Islet precursor cell (in vitro differentiated cells): ENCODE results near the gene ZER1.
"Not testable (repeated sequence)": the region's sequence is repeated elsewhere in the genome, so short reads cannot be mapped to it uniquely, and the experiment has no call there.

Experiments used
- DNase-seq: peaks from one replicate; pipeline ENCODE4 v3.0.0-alpha.2; 2018

The ZER1 gene

DNA sequence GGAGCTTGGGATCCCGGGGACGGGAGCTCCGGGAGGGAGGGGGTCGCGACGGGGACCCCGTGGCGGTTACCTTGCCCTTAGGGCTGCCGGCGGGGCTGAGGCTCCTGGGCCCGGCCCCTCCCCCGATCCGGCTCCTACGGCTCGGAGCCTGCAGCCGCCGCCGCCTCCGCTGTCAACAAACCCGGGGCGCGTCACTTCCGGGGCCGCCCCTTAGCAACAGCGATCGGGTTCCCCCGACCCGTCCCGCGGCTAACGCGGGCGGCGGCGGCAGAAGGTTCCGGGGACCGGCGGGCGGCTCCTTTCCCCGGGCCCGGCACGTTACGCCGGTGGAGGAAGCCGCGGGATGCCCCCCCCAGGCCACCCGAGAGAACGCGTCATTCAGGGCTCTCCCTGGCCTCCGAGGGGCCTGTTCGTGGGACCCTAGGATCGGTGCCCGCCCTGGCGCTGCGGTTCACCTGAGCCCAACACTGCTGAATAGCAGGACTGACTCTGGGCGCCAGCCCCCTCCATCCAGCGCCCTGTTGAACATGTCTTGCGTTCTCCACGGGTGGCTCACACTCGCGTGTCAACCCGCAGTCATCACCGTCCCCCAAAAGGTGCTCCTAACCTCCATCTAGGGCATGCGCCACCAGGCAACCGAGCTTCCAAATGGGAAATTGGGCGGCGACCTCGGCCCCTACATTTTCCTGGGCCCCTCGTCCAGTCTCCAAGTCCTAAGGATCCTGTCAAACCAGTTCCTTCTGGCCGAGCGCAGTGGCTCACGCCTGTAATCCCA is at the start of gene ZER1:
Gene ZER1, minus strand, starts transcription at position 183 of the 775 bp plus-strand sequence. CDS start 16,362 bp downstream, outside the sequence.
- peak; percentile 93 for DNase-seq

DNA sequence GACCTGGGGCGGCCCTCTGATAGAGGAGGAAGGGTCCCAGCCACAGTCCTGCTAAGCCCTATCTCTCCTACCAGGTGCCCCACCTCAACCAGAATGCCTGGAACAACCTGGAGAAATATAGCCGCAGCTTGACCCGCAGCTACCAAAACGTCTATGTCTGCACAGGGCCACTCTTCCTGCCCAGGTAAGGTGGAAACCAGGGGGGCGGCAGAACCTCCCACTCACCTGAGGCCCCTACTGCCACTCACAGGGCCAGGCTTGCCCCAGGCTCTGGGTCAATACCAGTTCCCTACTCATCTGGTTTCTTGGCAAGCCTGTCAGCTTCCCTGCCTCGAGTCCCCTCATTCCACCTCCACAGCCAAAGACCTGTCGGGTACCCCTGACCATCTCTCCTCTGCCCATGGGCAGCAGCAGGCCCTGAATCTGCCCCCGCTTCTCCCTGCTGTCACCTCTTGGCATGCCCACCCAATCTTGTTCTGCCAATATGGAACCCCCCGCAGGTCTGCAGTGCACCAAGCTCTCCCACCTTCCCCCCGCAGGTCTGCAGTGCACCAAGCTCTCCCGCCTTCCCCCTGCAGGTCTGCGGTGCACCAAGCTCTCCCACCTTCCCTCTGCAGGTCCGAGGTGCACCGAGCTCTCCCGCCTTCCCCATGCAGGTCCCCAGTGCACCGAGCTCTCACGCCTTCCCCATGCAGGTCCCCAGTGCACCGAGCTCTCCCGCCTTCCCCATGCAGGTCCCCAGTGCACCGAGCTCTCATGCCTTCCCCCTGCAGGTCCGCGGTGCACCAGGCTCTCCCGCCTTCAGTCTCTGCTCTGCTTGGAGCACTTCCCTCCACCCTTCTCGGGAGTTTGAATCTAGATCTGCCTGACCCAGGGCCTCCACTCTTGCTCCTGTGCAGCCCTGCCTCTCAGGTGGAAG is 49.2 kb upstream of the ZER1 start:
- DNase-seq = no peak

GRCh38 chr9:128819716-128820664 is 48.3 kb upstream of the ZER1 start:
- peak; percentile 63 for DNase-seq

DNA sequence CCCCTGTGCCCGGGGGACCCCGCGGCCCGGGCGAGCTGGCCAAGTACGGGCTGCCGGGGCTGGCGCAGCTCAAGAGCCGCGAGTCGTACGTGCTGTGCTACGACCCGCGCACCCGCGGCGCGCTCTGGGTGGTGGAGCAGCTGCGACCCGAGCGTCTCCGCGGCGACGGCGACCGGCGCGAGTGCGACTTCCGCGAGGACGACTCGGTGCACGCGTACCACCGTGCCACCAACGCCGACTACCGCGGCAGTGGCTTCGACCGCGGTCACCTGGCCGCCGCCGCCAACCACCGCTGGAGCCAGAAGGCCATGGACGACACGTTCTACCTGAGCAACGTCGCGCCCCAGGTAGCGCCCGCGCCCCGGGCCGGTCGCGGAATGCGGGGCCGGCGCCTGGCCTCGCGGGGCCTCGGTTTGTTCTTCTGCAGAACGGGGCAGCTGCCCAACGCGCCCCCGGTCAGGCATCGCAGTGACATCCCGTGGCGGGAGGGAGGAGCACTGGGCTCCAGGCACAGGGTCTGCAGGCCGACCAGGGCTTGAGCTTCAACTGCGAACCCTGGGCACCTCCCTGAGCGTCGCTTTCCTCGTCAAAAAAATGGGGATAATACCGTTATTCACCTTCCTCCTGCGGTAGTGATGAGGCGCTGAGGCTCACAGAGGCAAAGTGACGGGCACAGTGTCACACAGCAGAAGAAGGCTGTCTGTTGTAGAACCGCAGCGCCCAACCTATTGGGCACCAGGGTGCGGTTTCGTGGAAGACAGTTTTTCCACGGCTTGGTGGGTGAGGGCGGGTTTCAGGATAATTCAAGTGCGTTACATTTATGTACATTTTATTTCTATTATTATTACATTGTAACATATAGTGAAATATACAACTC is 47.4 kb upstream of the ZER1 start:
- DNase-seq = peak; percentile 72

- peak; percentile 99 for DNase-seq
Measured at GRCh38 chr9:128818099-128818838, 46.5 kb upstream of the ZER1 start, which contains the start of gene ENDOG. TSS of gene ENDOG (plus strand) at chr9:128818500. CDS start at chr9:128818685, 185 bp downstream.

DNA sequence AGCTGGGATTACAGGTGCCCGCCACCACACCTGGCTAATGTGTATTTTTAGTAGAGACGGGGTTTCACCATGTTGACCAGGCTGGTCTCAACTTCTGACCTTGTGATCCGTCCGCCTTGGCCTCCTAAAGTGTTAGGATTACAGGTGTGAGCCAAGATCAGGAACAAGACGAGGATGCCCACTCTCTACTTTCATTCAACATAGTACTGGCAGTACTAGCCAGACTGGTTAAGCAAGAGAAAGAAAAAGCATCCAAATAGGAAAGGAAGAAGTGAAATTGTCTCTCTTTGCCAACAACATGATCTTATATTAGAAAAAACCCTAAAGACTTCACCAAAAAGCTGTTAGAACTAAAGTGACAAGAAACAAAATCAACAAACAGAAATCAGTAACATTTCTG is 39.1 kb upstream of the ZER1 start:
- DNase-seq = no peak

DNA sequence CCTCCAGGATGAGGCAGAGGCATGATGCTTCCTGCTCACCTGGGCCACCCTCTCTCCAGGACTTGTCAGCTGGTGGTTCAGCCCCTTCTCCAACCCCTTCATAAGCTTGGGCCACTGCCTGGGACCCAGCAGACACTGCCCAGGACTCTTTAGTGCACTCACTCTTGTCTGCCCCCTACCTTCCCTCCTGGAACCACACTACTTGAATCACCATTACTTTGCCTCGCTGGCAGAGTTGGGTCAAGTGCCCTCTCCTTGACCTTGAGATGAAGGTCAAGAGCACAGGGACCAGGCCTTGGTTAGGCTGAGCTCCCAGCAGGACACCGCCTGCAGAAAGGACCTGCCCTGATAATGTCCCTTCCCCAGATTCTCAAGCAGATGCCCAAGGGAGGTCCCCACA is 38.1 kb upstream of the ZER1 start:
- DNase-seq = peak; percentile 47

DNA sequence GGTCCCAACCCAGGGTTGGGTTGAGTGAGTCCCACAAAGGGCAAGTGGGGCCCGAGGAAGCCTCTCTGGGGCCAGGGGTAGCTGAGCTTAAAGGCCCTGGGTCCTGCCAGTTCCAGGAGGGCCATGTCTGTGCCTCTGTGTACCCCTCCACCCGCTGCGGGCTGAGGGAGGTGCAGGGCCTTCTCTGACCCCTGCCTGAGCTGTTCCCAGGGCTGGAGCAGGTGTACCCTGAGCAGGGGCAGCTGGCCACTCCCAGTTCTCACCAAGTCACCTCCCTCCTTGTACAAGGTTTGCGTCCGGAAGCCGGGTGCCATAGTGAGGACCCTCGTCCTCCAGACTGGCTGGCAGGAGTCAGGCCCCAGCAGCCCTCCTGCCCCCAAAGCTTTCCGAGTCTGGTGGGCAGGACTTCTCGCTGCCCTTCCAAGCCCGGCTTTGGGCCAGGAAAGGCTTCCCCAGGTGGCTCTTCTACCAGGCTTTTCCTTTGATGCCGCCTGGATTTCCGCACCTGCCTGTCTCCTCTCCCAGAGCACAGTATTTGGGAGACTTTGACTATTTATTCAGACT is 37.4 kb upstream of the ZER1 start:
- peak; percentile 45 for DNase-seq

GRCh38 chr9:128808543-128808942 is 36.8 kb upstream of the ZER1 start:
- peak; percentile 44 for DNase-seq

DNA sequence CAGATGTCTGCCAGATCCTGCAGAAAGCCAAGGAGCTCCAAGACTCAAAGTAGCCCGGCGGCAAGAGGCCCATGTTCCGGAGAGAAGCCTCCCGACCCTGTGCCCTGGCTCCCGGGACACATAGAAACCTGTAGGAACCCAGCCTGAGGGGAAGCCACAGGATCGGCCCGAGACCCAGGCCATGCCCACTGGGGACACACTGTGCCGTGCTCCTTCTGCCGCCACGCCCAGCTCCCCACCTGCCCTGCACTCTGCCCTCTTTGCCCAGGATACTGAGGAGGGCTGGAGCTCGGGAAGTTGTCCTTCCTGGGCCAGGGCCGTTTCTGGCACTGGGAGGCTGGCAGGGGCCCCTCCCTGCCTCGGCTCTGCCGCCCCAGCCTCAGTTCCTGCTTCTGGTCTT is 36.1 kb upstream of the ZER1 start:
- DNase-seq = no peak

- DNase-seq = no peak
Measured at GRCh38 chr9:128805661-128806060, 33.9 kb upstream of the ZER1 start.

DNA sequence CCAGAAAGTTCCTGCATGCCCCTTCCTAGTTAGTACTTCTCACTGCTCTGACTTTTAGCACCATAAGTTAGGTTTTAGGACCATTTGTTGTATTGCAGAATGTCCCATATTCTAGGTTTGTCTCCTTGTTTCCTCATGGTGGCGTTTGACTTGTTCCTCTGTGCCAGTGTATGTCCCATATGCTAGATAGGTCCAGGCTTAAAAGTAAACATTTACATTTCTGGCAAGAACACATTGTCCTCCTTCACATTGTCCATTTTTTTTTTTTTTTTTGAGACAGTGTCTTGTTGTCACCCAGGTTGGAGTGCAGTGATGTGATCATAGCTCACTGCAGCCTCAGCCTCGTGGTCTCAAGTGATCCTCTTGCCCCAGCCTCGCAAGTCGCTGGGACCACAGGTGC is 30.8 kb upstream of the ZER1 start:
- DNase-seq = no peak

- no peak for DNase-seq
Measured at GRCh38 chr9:128800061-128800460, 28.3 kb upstream of the ZER1 start.

- DNase-seq = no peak
Measured at GRCh38 chr9:128798896-128799295, 27.2 kb upstream of the ZER1 start.

GRCh38 chr9:128794961-128795360 is 23.2 kb upstream of the ZER1 start:
- not testable (repeated sequence) for DNase-seq

GRCh38 chr9:128792978-128793686 is 21.4 kb upstream of the ZER1 start:
- DNase-seq = no peak

DNA sequence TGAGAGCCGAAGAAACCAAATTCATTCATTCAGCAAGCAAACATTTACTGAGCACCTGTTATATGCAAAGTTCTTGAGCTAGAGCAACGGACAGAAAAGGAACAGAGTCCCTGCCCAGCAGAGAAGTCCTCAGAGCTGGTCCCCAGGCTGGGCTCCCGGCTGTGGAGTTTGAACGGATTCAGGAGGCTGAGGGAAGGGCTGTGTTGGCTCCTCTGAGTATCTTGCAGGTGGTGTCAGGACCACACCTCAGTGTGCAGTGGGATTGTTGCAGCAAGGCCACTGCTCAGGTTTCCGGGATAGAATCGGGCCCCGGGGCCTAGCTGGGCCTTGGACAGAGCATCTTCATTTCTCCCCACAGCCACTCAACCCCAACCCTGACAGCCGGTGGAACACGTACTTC is 20.4 kb upstream of the ZER1 start:
- DNase-seq = no peak

- no peak for DNase-seq
Measured at GRCh38 chr9:128790536-128790935, 18.8 kb upstream of the ZER1 start.

GRCh38 chr9:128788445-128788844 is 16.7 kb upstream of the ZER1 start:
- DNase-seq = no peak

GRCh38 chr9:128787659-128788058 is 15.9 kb upstream of the ZER1 start:
- no peak for DNase-seq
